Measurements from ENCODE around the gene GOLGB1. TPM values are rescaled to one million over a fixed set of nuclear protein-coding genes. Genes with fewer than 3 reads are reported as not detected.
"Not testable (repeated sequence)": the region's sequence is repeated elsewhere in the genome, so short reads cannot be mapped to it uniquely, and the experiment has no call there.

GOLGB1 gene
- total RNA-seq, 1 donor from 2014 or later = 45.4 TPM

GRCh38 chr3:121690777-121691405, 58.6 kb downstream of the GOLGB1 start:
- Histone ChIP-seq H3K36me3 (peaks cover 0 to 21% of the 10 kb centered on the region in 2 donors), H3K4me3 (no peak overlapping the region), H3K4me1 (no peaks in the 10 kb centered on the region), H3K27ac (no peak overlapping the region), H3K27me3 (no peaks in the 10 kb centered on the region), H3K9me3 (no peaks in the 10 kb centered on the region)
- intact Hi-C loops (cut with DNase I) = no loop called here
- no peak for DNase-seq (ENCODE audit: extremely low spot score in 2 of 2)
- TF ChIP-seq POLR2A (IDR thresholded peaks at IDR 0.05) (no peak), CTCF (IDR thresholded peaks at IDR 0.05) (no peak), POLR2AphosphoS5 (IDR thresholded peaks at IDR 0.05; ENCODE audit: insufficient read depth in 1 of 2, low read depth in 1 of 2) (no peak)

- H3K4me3 ChIP-seq; intact Hi-C loops (cut with DNase I); DNase-seq (ENCODE audit: extremely low spot score in 2 of 2); H3K9me3 ChIP-seq; H3K27ac ChIP-seq; H3K27me3 ChIP-seq; H3K4me1 ChIP-seq: not testable (repeated sequence)
- H3K36me3 ChIP-seq = peaks cover 0 to 20% of the 10 kb centered on the region in 2 donors
Measured at GRCh38 chr3:121688747-121689146, 60.8 kb downstream of the GOLGB1 start.

GRCh38 chr3:121681792-121682191, 67.7 kb downstream of the GOLGB1 start:
- no peak overlapping the region for H3K4me3 ChIP-seq
- TF ChIP-seq POLR2AphosphoS5 (IDR thresholded peaks at IDR 0.05; ENCODE audit: insufficient read depth in 1 of 2, low read depth in 1 of 2) (no peak), POLR2A (IDR thresholded peaks at IDR 0.05) (no peak), CTCF (IDR thresholded peaks at IDR 0.05) (no peak)
- intact Hi-C loops (cut with DNase I) = no loop called here
- no peak overlapping the region for H3K27ac ChIP-seq
- H3K27me3 ChIP-seq = no peaks in the 10 kb centered on the region
- peaks cover 0 to 35% of the 10 kb centered on the region in 2 donors for H3K36me3 ChIP-seq
- DNase-seq (ENCODE audit: extremely low spot score in 2 of 2) = no peak
- H3K9me3 ChIP-seq = no peaks in the 10 kb centered on the region
- no peaks in the 10 kb centered on the region for H3K4me1 ChIP-seq

- H3K27ac ChIP-seq = no peak overlapping the region
Measured at GRCh38 chr3:121677141-121677540, 72.4 kb downstream of the GOLGB1 start.

GRCh38 chr3:121670676-121671075, 78.9 kb downstream of the GOLGB1 start:
- DNase-seq (ENCODE audit: extremely low spot score in 2 of 2) = no peak
- peaks cover 0 to 67% of the 10 kb centered on the region in 2 donors for H3K36me3 ChIP-seq

More at GRCh38 chr3:121677141-121677540, 72.4 kb downstream of the GOLGB1 start:
- intact Hi-C loops (cut with DNase I) = no loop called here
- no peak for DNase-seq (ENCODE audit: extremely low spot score in 2 of 2)
- Histone ChIP-seq H3K9me3 (no peaks in the 10 kb centered on the region), H3K4me1 (no peaks in the 10 kb centered on the region), H3K27me3 (no peaks in the 10 kb centered on the region), H3K36me3 (peaks cover 0 to 70% of the 10 kb centered on the region in 2 donors), H3K4me3 (no peak overlapping the region)
- TF ChIP-seq POLR2AphosphoS5 (IDR thresholded peaks at IDR 0.05; ENCODE audit: insufficient read depth in 1 of 2, low read depth in 1 of 2) = no peak
- no peak for TF ChIP-seq POLR2A (IDR thresholded peaks at IDR 0.05)

More at GRCh38 chr3:121670676-121671075, 78.9 kb downstream of the GOLGB1 start:
- intact Hi-C loops (cut with DNase I) = no loop called here
- Histone ChIP-seq H3K27me3 (no peaks in the 10 kb centered on the region), H3K27ac (no peak overlapping the region), H3K4me1 (no peaks in the 10 kb centered on the region), H3K9me3 (no peaks in the 10 kb centered on the region), H3K4me3 (no peak overlapping the region)
- TF ChIP-seq CTCF (IDR thresholded peaks at IDR 0.05) = no peak
- no peak for TF ChIP-seq POLR2AphosphoS5 (IDR thresholded peaks at IDR 0.05; ENCODE audit: insufficient read depth in 1 of 2, low read depth in 1 of 2)
